Heart right ventricle (tissue), 16 donors: ENCODE data around the gene CNIH3. TPM values are rescaled to one million over a fixed set of nuclear protein-coding genes. Genes with fewer than 3 reads are reported as not detected.

Source experiments
- ATAC-seq, 8 donors: fragments of 200-7000 bp; cut with Tn5 transposase; one replicate each; pipeline ENCODE4 v1.9.1; 2020; ENCODE audit warnings: mild to moderate bottlenecking in 8 of 8, moderate library complexity in 8 of 8, moderate number of reproducible peaks in 1 of 8
- DNase-seq, 2 donors: peaks; one replicate each; pipeline ENCODE4 v3.0.0-alpha.2; 2020
- H3K27ac ChIP-seq, 10 donors: fragments of 200-600 bp; sonication (generic) in 2 of 10; one replicate each; pipeline versions ENCODE4 v1.5.0 to v1.8.0; 2020 to 2022; ENCODE audit warnings: mild to moderate bottlenecking in 3 of 10
- H3K27me3 ChIP-seq, 7 donors: fragments of 200-600 bp; one replicate each; pipeline ENCODE4 v1.8.0; 2021 to 2022; ENCODE audit warnings: mild to moderate bottlenecking in 2 of 7
- H3K36me3 ChIP-seq, 9 donors: fragments of 200-600 bp; sonication (generic) in 1 of 9; one replicate each; pipeline versions ENCODE4 v1.5.0 to v1.8.0; 2020 to 2022; ENCODE audit warnings: mild to moderate bottlenecking in 2 of 9
- H3K4me1 ChIP-seq, 9 donors: fragments of 200-600 bp; sonication (generic) in 1 of 9; one replicate each; pipeline versions ENCODE4 v1.5.0 to v1.8.0; 2020 to 2022; ENCODE audit warnings: mild to moderate bottlenecking in 4 of 9
- H3K4me3 ChIP-seq, 10 donors: fragments of 200-600 bp; sonication (generic) in 2 of 10; one replicate each; pipeline versions ENCODE4 v1.5.0 to v1.8.0; 2020 to 2022; ENCODE audit warnings: mild to moderate bottlenecking in 7 of 10, moderate library complexity in 2 of 10
- H3K9me3 ChIP-seq, 11 donors: fragments of 200-600 bp in 10 of 11; sonication (generic) in 2 of 11; one replicate each; pipeline versions ENCODE4 v1.5.0 to v1.8.0; 2013 to 2022; ENCODE audit warnings: mild to moderate bottlenecking in 2 of 11, control low read depth in 1 of 11, moderate library complexity in 1 of 11
- CTCF ChIP-seq, 9 donors: fragments of 200-600 bp; sonication (generic) in 2 of 9; IDR thresholded peaks; one replicate each; pipeline versions ENCODE4 v1.5.0 to v1.8.0; 2021 to 2022; ENCODE audit warnings: antibody characterized with exemption in 9 of 9, mild to moderate bottlenecking in 5 of 9, moderate library complexity in 1 of 9
- WGBS, 2 donors: extraction: QIAGEN DNeasy Blood & Tissue Kit; methylation state at CpG; one replicate each; pipeline ENCODE4 v1.1.7; 2013; ENCODE audit warnings: inconsistent platforms in 1 of 2; 5-methylcytosine and 5-hydroxymethylcytosine counted together
- intact Hi-C, 10 donors: fragments of 100-400 bp; cut with DNase I; formaldehyde crosslinking; loops; one replicate each; pipeline versions ENCODE4 v1.11.1 to v1.14.2; 2022
- polyA plus RNA-seq, 2 donors: library from polyadenylated mRNA; stranded (reverse); fragments of 200-250 nt; gene quantifications; one replicate each; pipeline ENCODE4 v1.2.3, GENCODE V29; 2013
- total RNA-seq, 10 donors: library from RNA; stranded (reverse); fragmentation: NEBNext Ultra II Directional in 3 of 10; extraction: Animal tissue kit (Norgen Biotek cat#: 25700) in 3 of 10; gene quantifications; one replicate each; pipeline versions ENCODE4 v1.2.1 to v1.2.4, GENCODE V29; 2021 to 2023
- donor health status: Arrhythmogenic right ventricular cardiomyopathy.
- donor health status: ischemic (EF 13 %, LVEDD 7.1; RV severe dilation, severe dysfunction).
- donor health status: healthy with polysubstance abuse.
- donor health status: DM: no; HTN: yes; CAD: no.
- donor health status: DM: no; HTN: no; CAD: no.
- donor health status: ischemic (EF 25% LVEDD 6.9; RV normal size, moderate dysfunction).
- donor health status: ischemic (EF 25% LVEDD 5.7; RV mildly dilated, moderate dysfunction).
- donor health status: healthy.
- donor health status: DM: yes; HTN: yes; CAD: no.
- donor health status: Ischemic cardiomyopathy.
- donor health status: ischemic (EF 35%, LVEDD 5.7; RV mildly dilated, moderate dysfunction).
- donor health status: nonischemic (EF 11% LVEDD 7.7; RV severe dilation, severe dysfunction).
- donor health status: DM: yes; HTN: yes; CAD: no.
- donor health status: PGD.
- donor health status: ischemic (EF 29% LVEDD 5.4; RV normal size, mild dysfunction).
- donor health status: nonischemic (EF 23%, LVEDD 6.1; RV moderate dilation, normal function).

Gene CNIH3
- total and polyA plus RNA-seq, 12 donors: 0.28 to 1.8 (median 0.83) TPM

GRCh38 chr1:224714553-224714952 lies 98.4 kb downstream of the CNIH3 start:
- ATAC-seq (no peak), DNase-seq (no peak)
- no peaks in the 10 kb centered on the region for H3K4me1 ChIP-seq
- intact Hi-C loops: no loop called here
- H3K4me3 ChIP-seq: no peak overlapping the region
- WGBS, 2 donors: 90 to 95% methylated on average over 6 of the region's 6 CpGs
- no peak for TF ChIP-seq CTCF (IDR thresholded peaks at IDR 0.05)
- no peaks in the 10 kb centered on the region for H3K36me3 ChIP-seq
- H3K9me3 ChIP-seq: no peaks in the 10 kb centered on the region
- H3K27ac ChIP-seq: no peak overlapping the region
- H3K27me3 ChIP-seq: peaks cover 0 to 10% (median 3%) of the 10 kb centered on the region in 7 donors

GRCh38 chr1:224718470-224719053 lies 102.4 kb downstream of the CNIH3 start:
- Histone ChIP-seq H3K27me3 (peaks cover 0 to 12% (median 3%) of the 10 kb centered on the region in 7 donors), H3K4me3 (no peak overlapping the region), H3K27ac (no peak overlapping the region), H3K36me3 (no peaks in the 10 kb centered on the region), H3K9me3 (no peaks in the 10 kb centered on the region), H3K4me1 (no peaks in the 10 kb centered on the region)
- no peak for TF ChIP-seq CTCF (IDR thresholded peaks at IDR 0.05)
- 78 to 79% methylated on average over 9 of the region's 9 CpGs for WGBS, 2 donors
- ATAC-seq (no peak), DNase-seq (no peak)
- intact Hi-C loops: no loop called here

GRCh38 chr1:224719716-224720115 lies 103.6 kb downstream of the CNIH3 start:
- Histone ChIP-seq H3K4me1 (no peaks in the 10 kb centered on the region), H3K36me3 (no peaks in the 10 kb centered on the region), H3K27me3 (peaks cover 0 to 12% (median 3%) of the 10 kb centered on the region in 7 donors), H3K9me3 (no peaks in the 10 kb centered on the region), H3K27ac (no peak overlapping the region), H3K4me3 (no peak overlapping the region)
- WGBS, 2 donors: 44 to 57% methylated on average over 4 of the region's 4 CpGs
- TF ChIP-seq CTCF (IDR thresholded peaks at IDR 0.05): no peak
- DNase-seq: no peak
- no peak for ATAC-seq
- intact Hi-C loops: no loop called here

- ATAC-seq: no peak
- no peak for TF ChIP-seq CTCF (IDR thresholded peaks at IDR 0.05)
- H3K27ac ChIP-seq: no peak overlapping the region
- WGBS, 2 donors: 38 to 61% methylated on average over 5 of the region's 5 CpGs
- H3K36me3 ChIP-seq: no peaks in the 10 kb centered on the region
- no peaks in the 10 kb centered on the region for H3K9me3 ChIP-seq
- H3K27me3 ChIP-seq: peaks cover 0 to 12% (median 3%) of the 10 kb centered on the region in 7 donors
- intact Hi-C loops: no loop called here
- no peak for DNase-seq
- no peaks in the 10 kb centered on the region for H3K4me1 ChIP-seq
- no peak overlapping the region for H3K4me3 ChIP-seq
These were observed 104.1 kb downstream of the CNIH3 start for GRCh38 chr1:224720216-224720615.
